ENCODE results near the gene CDC42EP1.

Gene CDC42EP1

GRCh38 chr22:37611207-37611606 lies 50.9 kb downstream of the CDC42EP1 start:
- no peaks in the 10 kb centered on the region for H3K9me3 ChIP-seq
- intact Hi-C loops (cut with DNase I; ENCODE audit: low total_unique reads): no loop called here
- H3K27ac ChIP-seq: no peak overlapping the region
- peaks cover 2 to 24% (median 5%) of the 10 kb centered on the region in 3 donors for H3K36me3 ChIP-seq
- TF ChIP-seq, protein P1, sequence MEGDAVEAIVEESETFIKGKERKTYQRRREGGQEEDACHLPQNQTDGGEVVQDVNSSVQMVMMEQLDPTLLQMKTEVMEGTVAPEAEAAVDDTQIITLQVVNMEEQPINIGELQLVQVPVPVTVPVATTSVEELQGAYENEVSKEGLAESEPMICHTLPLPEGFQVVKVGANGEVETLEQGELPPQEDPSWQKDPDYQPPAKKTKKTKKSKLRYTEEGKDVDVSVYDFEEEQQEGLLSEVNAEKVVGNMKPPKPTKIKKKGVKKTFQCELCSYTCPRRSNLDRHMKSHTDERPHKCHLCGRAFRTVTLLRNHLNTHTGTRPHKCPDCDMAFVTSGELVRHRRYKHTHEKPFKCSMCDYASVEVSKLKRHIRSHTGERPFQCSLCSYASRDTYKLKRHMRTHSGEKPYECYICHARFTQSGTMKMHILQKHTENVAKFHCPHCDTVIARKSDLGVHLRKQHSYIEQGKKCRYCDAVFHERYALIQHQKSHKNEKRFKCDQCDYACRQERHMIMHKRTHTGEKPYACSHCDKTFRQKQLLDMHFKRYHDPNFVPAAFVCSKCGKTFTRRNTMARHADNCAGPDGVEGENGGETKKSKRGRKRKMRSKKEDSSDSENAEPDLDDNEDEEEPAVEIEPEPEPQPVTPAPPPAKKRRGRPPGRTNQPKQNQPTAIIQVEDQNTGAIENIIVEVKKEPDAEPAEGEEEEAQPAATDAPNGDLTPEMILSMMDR (IDR thresholded peaks at IDR 0.05): no peak
- DNase-seq: no peak
- no peak overlapping the region for H3K4me3 ChIP-seq
- peaks cover 0 to 48% (median 31%) of the 10 kb centered on the region in 4 donors for H3K4me1 ChIP-seq
- H3K27me3 ChIP-seq: peaks cover 0 to 5% of the 10 kb centered on the region in 2 donors

- Histone ChIP-seq H3K4me3 (no peak overlapping the region), H3K27ac (no peak overlapping the region), H3K9me3 (no peaks in the 10 kb centered on the region), H3K27me3 (no peaks in the 10 kb centered on the region), H3K4me1 (peaks cover 0 to 6% (median under 1%) of the 10 kb centered on the region in 4 donors), H3K36me3 (peaks cover 25 to 74% (median 46%) of the 10 kb centered on the region in 3 donors)
- intact Hi-C loops (cut with DNase I; ENCODE audit: low total_unique reads): no loop called here
- TF ChIP-seq, protein P1 (IDR thresholded peaks at IDR 0.05): no peak
- no peak for DNase-seq
Measured at GRCh38 chr22:37616201-37617083, 56.2 kb downstream of the CDC42EP1 start.

DNA sequence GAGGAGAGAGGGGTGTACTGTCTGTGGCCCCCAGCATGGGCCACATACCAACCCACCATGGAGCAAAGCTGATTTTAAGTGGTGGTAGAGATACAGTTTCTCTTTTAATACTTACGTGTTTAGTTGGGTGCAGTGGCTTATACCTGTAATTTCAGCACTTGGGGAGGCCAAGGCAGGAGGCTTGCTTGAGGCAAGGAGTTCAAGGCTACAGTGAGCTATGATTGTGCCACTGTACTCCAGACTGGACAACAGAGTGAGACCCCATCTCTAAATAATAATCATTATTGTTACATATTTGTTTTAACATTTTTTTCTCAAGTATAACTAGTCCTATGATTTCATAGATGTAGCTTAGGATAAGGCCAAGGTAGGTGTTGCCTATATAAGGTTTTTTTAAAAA lies 57.2 kb downstream of the CDC42EP1 start:
- DNase-seq: no peak
- H3K36me3 ChIP-seq: peaks cover 25 to 84% (median 54%) of the 10 kb centered on the region in 3 donors
- intact Hi-C loops (cut with DNase I; ENCODE audit: low total_unique reads): no loop called here

DNA sequence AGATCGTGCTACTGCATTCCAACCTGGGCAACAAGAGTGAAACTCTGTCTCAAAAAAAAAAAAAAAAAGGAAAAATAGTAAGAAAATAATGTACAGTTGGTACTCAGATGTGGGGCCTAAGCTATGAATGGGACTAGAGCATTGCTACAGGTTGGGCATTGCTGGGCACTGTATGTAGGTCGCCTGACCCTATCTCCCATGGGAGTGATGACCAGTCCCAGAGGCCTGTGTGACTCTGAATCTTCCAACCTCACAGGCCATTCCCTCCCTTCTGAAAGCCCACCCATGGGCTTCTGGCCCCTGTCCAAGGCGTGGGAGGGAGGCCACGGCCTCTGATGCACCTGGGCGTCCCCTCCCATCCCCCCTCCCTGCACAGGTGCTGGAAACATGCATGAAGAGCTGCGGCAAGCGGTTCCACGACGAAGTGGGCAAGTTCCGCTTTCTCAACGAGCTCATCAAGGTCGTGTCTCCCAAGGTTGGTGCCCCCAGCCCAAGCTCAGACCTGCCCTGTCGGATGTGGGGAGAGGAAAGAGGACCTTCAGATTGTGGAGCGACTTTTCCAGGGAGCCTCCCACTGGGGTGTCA lies 57.9 kb downstream of the CDC42EP1 start:
- TF ChIP-seq, protein P1 (IDR thresholded peaks at IDR 0.05): no peak
- H3K4me1 ChIP-seq: peaks cover 0 to 3% (median 0%) of the 10 kb centered on the region in 4 donors
- H3K27me3 ChIP-seq: no peaks in the 10 kb centered on the region
- peaks cover 25 to 92% (median 55%) of the 10 kb centered on the region in 3 donors for H3K36me3 ChIP-seq
- H3K9me3 ChIP-seq: no peaks in the 10 kb centered on the region
- no peak overlapping the region for H3K27ac ChIP-seq
- no peak overlapping the region for H3K4me3 ChIP-seq
- DNase-seq: no peak
- intact Hi-C loops (cut with DNase I; ENCODE audit: low total_unique reads): no loop called here

More for the DNA sequence above, 57.2 kb downstream of the CDC42EP1 start:
- H3K4me1 ChIP-seq: peaks cover 0 to 3% (median 0%) of the 10 kb centered on the region in 4 donors
- no peaks in the 10 kb centered on the region for H3K27me3 ChIP-seq
- no peak overlapping the region for H3K4me3 ChIP-seq
- no peaks in the 10 kb centered on the region for H3K9me3 ChIP-seq
- H3K27ac ChIP-seq: no peak overlapping the region
- TF ChIP-seq, protein P1 (IDR thresholded peaks at IDR 0.05): no peak

DNA sequence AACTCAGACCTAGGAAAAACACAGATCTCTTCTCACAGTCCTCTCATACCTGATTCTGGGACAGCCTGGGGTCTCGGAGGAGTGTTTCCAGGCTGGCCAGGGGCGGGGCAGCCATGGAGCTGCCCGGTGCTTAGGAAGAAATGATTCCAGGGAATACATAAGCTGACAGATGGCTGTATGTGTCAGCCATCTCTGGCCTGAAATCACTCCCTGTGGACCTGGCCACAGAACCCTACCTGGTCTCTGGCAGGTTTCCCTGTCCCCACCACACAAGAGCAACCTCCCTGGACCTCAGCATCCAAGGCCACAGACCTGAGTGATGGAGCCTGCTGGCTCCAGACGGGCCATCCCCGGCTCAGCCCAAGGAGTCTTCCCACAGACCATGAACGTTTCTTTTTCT lies 58.4 kb downstream of the CDC42EP1 start:
- H3K36me3 ChIP-seq: peaks cover 25 to 97% (median 55%) of the 10 kb centered on the region in 3 donors
- no peaks in the 10 kb centered on the region for H3K9me3 ChIP-seq
- no peak for DNase-seq
- TF ChIP-seq, protein P1 (IDR thresholded peaks at IDR 0.05): no peak
- intact Hi-C loops (cut with DNase I; ENCODE audit: low total_unique reads): no loop called here
- H3K27me3 ChIP-seq: no peaks in the 10 kb centered on the region
- H3K4me3 ChIP-seq: no peak overlapping the region
- peaks cover 0 to 7% (median 0%) of the 10 kb centered on the region in 4 donors for H3K4me1 ChIP-seq
- H3K27ac ChIP-seq: no peak overlapping the region

Measured in tibial artery (tissue), 4 donors.